Neuronal stem cell (in vitro differentiated cells): ENCODE data around the gene ENPEP.

Experiments
- DNase-seq: peaks from one replicate; pipeline ENCODE4 v3.0.0-alpha.2; 2013; ENCODE audit warnings: low spot score
- H2AFZ ChIP-seq: one replicate; pipeline ENCODE4 v1.6.1; 2013; ENCODE audit warnings: mild to moderate bottlenecking, low read length, inconsistent platforms
- H2AK5ac ChIP-seq: 2 replicates; pipeline ENCODE4 v1.6.1; 2013; ENCODE audit warnings: low read depth, mild to moderate bottlenecking, inconsistent platforms, low read length, moderate library complexity, mixed read lengths
- H2BK120ac ChIP-seq: 2 replicates; pipeline ENCODE4 v1.6.1; 2013; ENCODE audit warnings: low read depth, mild to moderate bottlenecking, inconsistent platforms, low read length, moderate library complexity, mixed read lengths
- H2BK12ac ChIP-seq: one replicate; pipeline ENCODE4 v1.6.1; 2013; ENCODE audit warnings: low read length, inconsistent platforms
- H2BK15ac ChIP-seq: 2 replicates; pipeline ENCODE4 v1.6.1; 2013; ENCODE audit warnings: mild to moderate bottlenecking, low read length, inconsistent platforms, mixed read lengths
- H2BK5ac ChIP-seq: one replicate; pipeline ENCODE4 v1.6.1; 2013; ENCODE audit warnings: inconsistent platforms, mild to moderate bottlenecking, low read length, moderate library complexity
- H3K14ac ChIP-seq: one replicate; pipeline ENCODE4 v1.6.1; 2013; ENCODE audit warnings: low read length, inconsistent platforms
- H3K18ac ChIP-seq: 2 replicates; pipeline ENCODE4 v1.6.1; 2013; ENCODE audit warnings: low read length, inconsistent platforms
- H3K23ac ChIP-seq: 2 replicates; pipeline ENCODE4 v1.6.1; 2013; ENCODE audit warnings: low read depth, mild to moderate bottlenecking, mixed read lengths, low read length, inconsistent platforms; ENCODE audit not compliant: poor library complexity
- H3K27ac ChIP-seq: replicated peaks from 3 replicates; pipeline ENCODE4 v1.5.1; 2013; ENCODE audit warnings: low read length, inconsistent platforms
- H3K27me3 ChIP-seq, 3 experiments: 2 replicates each; pipeline ENCODE4 v1.6.1; 2013; ENCODE audit warnings: low read length in 3 of 3, mild to moderate bottlenecking in 2 of 3, inconsistent platforms in 1 of 3, low read depth in 1 of 3, mixed read lengths in 1 of 3, moderate library complexity in 1 of 3; ENCODE audit not compliant: control insufficient read depth in 3 of 3, insufficient read depth in 3 of 3
- H3K36me3 ChIP-seq, 2 donors: replicated peaks in 1 of 2; 2 replicates each; pipeline ENCODE4 v1.6.1; 2013; ENCODE audit warnings: low read length in 2 of 2; ENCODE audit not compliant: control insufficient read depth in 2 of 2, insufficient read depth in 2 of 2
- H3K4ac ChIP-seq: 2 replicates; pipeline ENCODE4 v1.6.1; 2013; ENCODE audit warnings: inconsistent platforms, mild to moderate bottlenecking, low read length, moderate library complexity
- H3K4me1 ChIP-seq, 2 donors: 1 replicate in 1 of 2; 2 replicates in 1 of 2; pipeline ENCODE4 v1.6.1; 2013; ENCODE audit warnings: low read length in 2 of 2, low read depth in 1 of 2; ENCODE audit not compliant: control insufficient read depth in 2 of 2, insufficient read depth in 1 of 2
- H3K4me2 ChIP-seq: one replicate; pipeline ENCODE4 v1.6.1; 2013; ENCODE audit warnings: mild to moderate bottlenecking, low read length, inconsistent platforms; ENCODE audit not compliant: insufficient read depth, poor library complexity, severe bottlenecking
- H3K4me3 ChIP-seq, 2 donors: 2 replicates each; pipeline ENCODE4 v1.5.1; 2013; ENCODE audit warnings: low read length in 2 of 2, mild to moderate bottlenecking in 2 of 2, inconsistent platforms in 1 of 2, moderate library complexity in 1 of 2
- H3K79me1 ChIP-seq: one replicate; pipeline ENCODE4 v1.6.1; 2013; ENCODE audit warnings: low read depth, mild to moderate bottlenecking, inconsistent platforms, low read length, moderate library complexity
- H3K9ac ChIP-seq: one replicate; pipeline ENCODE4 v1.6.1; 2013; ENCODE audit warnings: mild to moderate bottlenecking, low read depth, low read length, inconsistent platforms; ENCODE audit not compliant: poor library complexity
- H3K9me3 ChIP-seq, 2 donors: replicated peaks in 1 of 2; 2 replicates each; pipeline versions ENCODE3 to v1.6.1; 2013; ENCODE audit warnings: low read length in 2 of 2, mild to moderate bottlenecking in 2 of 2, inconsistent platforms in 1 of 2, low read depth in 1 of 2, mixed read lengths in 1 of 2, moderate library complexity in 1 of 2; ENCODE audit not compliant: control insufficient read depth in 2 of 2, insufficient read depth in 1 of 2
- H4K8ac ChIP-seq: one replicate; pipeline ENCODE4 v1.6.1; 2013; ENCODE audit warnings: low read depth, mild to moderate bottlenecking, inconsistent platforms, low read length, moderate library complexity
- H4K91ac ChIP-seq: one replicate; pipeline ENCODE4 v1.6.1; 2013; ENCODE audit warnings: low read length, low read depth, mild to moderate bottlenecking, inconsistent platforms; ENCODE audit not compliant: poor library complexity
- WGBS, 2 donors: extraction: QIAGEN DNeasy Blood & Tissue Kit; methylation state at CpG; one replicate each; pipeline ENCODE4 v1.1.7; 2013; ENCODE audit warnings: missing lambda C conversion rate in 2 of 2, mixed read lengths in 1 of 2; ENCODE audit not compliant: insufficient read length in 2 of 2, insufficient replicate concordance in 1 of 2; ENCODE audit errors: extremely low coverage in 2 of 2; 5-methylcytosine and 5-hydroxymethylcytosine counted together

The ENPEP gene

GRCh38 chr4:110503270-110504083 lies 27.5 kb downstream of the ENPEP start:
- DNase-seq: no peak
- Histone ChIP-seq H3K9ac (peak overlapping the region; percentile 39), H3K36me3 (no peaks in the 10 kb centered on the region), H3K27ac (no peak overlapping the region), H3K14ac (no peak overlapping the region), H3K4me2 (no peak overlapping the region), H3K18ac (peak overlapping the region; percentile 62), H2BK120ac (no peak overlapping the region), H4K8ac (no peak overlapping the region), H2AK5ac (no peak overlapping the region), H3K23ac (no peak overlapping the region), H3K4me1 (peaks cover 0 to 4% of the 10 kb centered on the region in 2 donors), H2BK12ac (no peak overlapping the region), H3K27me3 (no peaks in the 10 kb centered on the region), H2BK15ac (no peak overlapping the region), H3K4me3 (no peak overlapping the region), H2BK5ac (no peak overlapping the region), H2AFZ (no peak overlapping the region), H3K9me3 (no peaks in the 10 kb centered on the region), H3K79me1 (no peaks in the 10 kb centered on the region), H4K91ac (no peak overlapping the region), H3K4ac (no peak overlapping the region)
- WGBS, 2 donors: no CpG with 5 or more reads among the region's 5 CpGs

DNA sequence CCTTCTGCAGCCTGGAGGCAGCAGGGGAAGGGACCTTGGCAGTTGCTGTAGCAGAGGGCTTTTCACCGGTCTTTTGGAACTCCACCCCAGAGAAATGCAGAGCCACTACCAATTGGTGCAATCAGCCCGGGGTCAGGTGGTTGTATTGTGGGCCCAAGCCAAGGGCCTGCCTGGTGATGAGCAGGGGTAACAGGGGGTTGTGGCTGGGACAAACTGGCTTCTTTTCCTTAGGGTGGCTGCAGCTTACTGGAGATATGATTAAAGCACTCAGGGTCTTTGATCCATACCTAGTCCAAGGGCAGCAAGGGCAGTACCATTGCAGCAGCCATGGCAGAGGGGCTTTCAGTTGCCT lies 28.1 kb downstream of the ENPEP start:
- no peak overlapping the region for H2BK5ac ChIP-seq
- no peak overlapping the region for H3K4ac ChIP-seq
- no peak overlapping the region for H2AK5ac ChIP-seq
- WGBS, 2 donors: no CpG with 5 or more reads among the region's 2 CpGs
- H3K4me2 ChIP-seq: no peak overlapping the region
- H2BK15ac ChIP-seq: no peak overlapping the region
- H3K4me3 ChIP-seq: no peak overlapping the region
- H2BK120ac ChIP-seq: no peak overlapping the region
- peaks cover 0 to 4% of the 10 kb centered on the region in 2 donors for H3K4me1 ChIP-seq
- no peak overlapping the region for H4K91ac ChIP-seq
- no peak for DNase-seq
- H2BK12ac ChIP-seq: no peak overlapping the region
- H2AFZ ChIP-seq: no peak overlapping the region
- H3K36me3 ChIP-seq: no peaks in the 10 kb centered on the region
- no peaks in the 10 kb centered on the region for H3K9me3 ChIP-seq
- no peak overlapping the region for H3K23ac ChIP-seq
- peak overlapping the region; percentile 62 for H3K18ac ChIP-seq
- no peaks in the 10 kb centered on the region for H3K79me1 ChIP-seq
- no peak overlapping the region for H3K14ac ChIP-seq
- peak overlapping the region; percentile 39 for H3K9ac ChIP-seq
- no peak overlapping the region for H4K8ac ChIP-seq
- no peak overlapping the region for H3K27ac ChIP-seq
- H3K27me3 ChIP-seq: no peaks in the 10 kb centered on the region

GRCh38 chr4:110505440-110505839 lies 29.5 kb downstream of the ENPEP start:
- Histone ChIP-seq H3K4me2 (no peak overlapping the region), H3K79me1 (no peaks in the 10 kb centered on the region), H3K18ac (no peak overlapping the region), H2AFZ (no peak overlapping the region), H2AK5ac (no peak overlapping the region), H2BK5ac (no peak overlapping the region), H2BK15ac (no peak overlapping the region), H3K4me1 (peaks cover 0 to 4% of the 10 kb centered on the region in 2 donors), H3K4ac (no peak overlapping the region), H4K91ac (no peak overlapping the region), H3K14ac (no peak overlapping the region), H3K36me3 (no peaks in the 10 kb centered on the region), H4K8ac (no peak overlapping the region), H2BK120ac (no peak overlapping the region), H3K23ac (no peak overlapping the region), H3K4me3 (no peak overlapping the region), H2BK12ac (no peak overlapping the region), H3K27me3 (no peaks in the 10 kb centered on the region), H3K9me3 (no peaks in the 10 kb centered on the region), H3K9ac (no peak overlapping the region), H3K27ac (no peak overlapping the region)
- no CpG with 5 or more reads among the region's 2 CpGs for WGBS, 2 donors
- DNase-seq: no peak

DNA sequence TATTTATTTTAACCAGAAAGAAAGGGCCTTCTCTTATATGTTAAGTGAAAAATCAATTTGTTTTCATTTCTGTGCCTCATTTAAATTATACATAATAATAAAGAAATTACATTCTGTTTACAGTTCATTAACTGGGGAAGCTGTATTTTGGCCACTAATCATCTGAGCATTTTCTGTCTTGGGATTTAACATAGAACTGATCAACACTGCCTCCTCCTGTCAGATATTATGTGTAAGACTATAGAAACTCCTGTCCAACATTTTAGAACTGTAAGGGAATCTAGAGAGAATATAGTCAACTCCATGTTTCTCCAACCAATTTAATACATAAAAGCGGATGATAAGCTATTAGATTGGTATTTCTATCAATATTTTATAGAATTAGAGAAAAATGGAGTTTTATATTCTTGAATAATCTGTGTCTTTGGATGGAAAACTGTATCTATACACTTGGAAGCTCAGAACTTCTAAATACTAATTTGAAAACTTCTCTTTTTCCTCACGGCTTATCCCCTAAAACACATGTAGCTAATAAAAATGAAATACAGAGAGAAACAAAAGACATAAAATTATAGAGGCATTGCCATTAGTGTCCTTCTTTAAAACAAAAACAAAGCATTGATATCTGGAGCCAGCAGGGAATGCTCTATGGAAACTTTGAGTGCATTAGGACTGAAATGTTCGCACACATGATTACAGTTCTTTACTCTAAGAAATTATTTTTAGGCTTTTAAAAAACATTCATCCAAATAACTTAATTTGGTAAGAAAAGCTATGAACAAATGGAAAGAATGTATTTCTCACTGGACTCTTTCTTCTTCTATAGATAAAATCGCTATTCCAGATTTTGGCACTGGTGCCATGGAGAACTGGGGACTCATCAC lies 33.1 kb downstream of the ENPEP start:
- H3K27me3 ChIP-seq: no peaks in the 10 kb centered on the region
- no peaks in the 10 kb centered on the region for H3K79me1 ChIP-seq
- DNase-seq: no peak
- H2BK5ac ChIP-seq: no peak overlapping the region
- H3K4me2 ChIP-seq: no peak overlapping the region
- H4K8ac ChIP-seq: no peak overlapping the region
- H3K36me3 ChIP-seq: no peaks in the 10 kb centered on the region
- H4K91ac ChIP-seq: no peak overlapping the region
- no peak overlapping the region for H3K9ac ChIP-seq
- no peak overlapping the region for H3K18ac ChIP-seq
- H3K4ac ChIP-seq: no peak overlapping the region
- H3K14ac ChIP-seq: no peak overlapping the region
- no peak overlapping the region for H3K27ac ChIP-seq
- peaks cover 0 to 1% of the 10 kb centered on the region in 2 donors for H3K4me1 ChIP-seq
- H3K9me3 ChIP-seq: no peaks in the 10 kb centered on the region
- H3K23ac ChIP-seq: no peak overlapping the region
- H3K4me3 ChIP-seq: no peak overlapping the region
- no peak overlapping the region for H2AFZ ChIP-seq
- no peak overlapping the region for H2BK120ac ChIP-seq
- WGBS, 2 donors: no CpG with 5 or more reads among the region's 4 CpGs
- H2BK12ac ChIP-seq: no peak overlapping the region
- H2BK15ac ChIP-seq: no peak overlapping the region
- H2AK5ac ChIP-seq: no peak overlapping the region
